Measurements from ENCODE around the gene EFHD1. TPM values are rescaled to one million over a fixed set of nuclear protein-coding genes. Genes with fewer than 3 reads are reported as not detected.
"Not testable (repeated sequence)": the region's sequence is repeated elsewhere in the genome, so short reads cannot be mapped to it uniquely, and the experiment has no call there.

Gene EFHD1
- total RNA-seq, 1 donor from 2014 or later = 0.16 TPM

DNA sequence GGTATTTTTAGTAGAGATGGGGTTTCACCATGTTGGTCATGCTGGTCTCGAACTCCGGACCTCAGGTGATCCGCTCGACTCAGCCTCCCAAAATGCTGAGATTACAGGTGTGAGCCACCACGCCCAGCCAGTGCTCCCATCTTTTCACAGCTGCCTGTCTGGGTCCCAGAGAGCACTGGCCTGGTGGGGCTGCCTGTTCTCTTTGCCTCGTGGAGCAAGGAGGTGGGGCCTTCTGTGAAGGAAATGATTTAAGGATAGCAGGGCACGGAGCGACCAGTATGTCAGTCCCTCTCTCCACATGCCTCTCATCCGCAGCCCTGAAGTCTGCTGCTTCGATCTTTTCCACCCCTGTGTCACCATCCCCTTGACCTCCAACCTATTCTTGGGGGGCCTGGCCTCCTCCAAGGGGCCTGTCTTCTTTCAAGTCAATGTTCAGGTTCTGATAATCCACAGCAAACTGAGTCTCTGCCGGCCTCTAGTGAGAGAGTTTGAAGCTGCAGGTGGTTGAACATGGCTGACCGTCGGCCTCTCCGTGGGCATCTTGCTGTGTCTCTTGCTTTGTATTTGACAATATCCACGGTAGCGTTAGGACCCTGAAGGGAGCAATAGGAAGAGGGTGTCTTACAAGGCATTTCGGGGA lies 35.5 kb downstream of the EFHD1 start:
- Mint-ChIP-seq H3K27ac (no peak overlapping the region), H3K4me3 (ENCODE audit: low read depth) (no peak overlapping the region), H3K9me3 (no peaks in the 10 kb centered on the region), H3K27me3 (ENCODE audit: low read depth) (peaks cover 6% of the 10 kb centered on the region), H3K36me3 (ENCODE audit: low read depth) (no peaks in the 10 kb centered on the region), H3K4me1 (ENCODE audit: low read depth) (no peaks in the 10 kb centered on the region)
- intact Hi-C loops (cut with micrococcal nuclease) = no loop called here
- no peak for DNase-seq (ENCODE audit: low spot score)

DNA sequence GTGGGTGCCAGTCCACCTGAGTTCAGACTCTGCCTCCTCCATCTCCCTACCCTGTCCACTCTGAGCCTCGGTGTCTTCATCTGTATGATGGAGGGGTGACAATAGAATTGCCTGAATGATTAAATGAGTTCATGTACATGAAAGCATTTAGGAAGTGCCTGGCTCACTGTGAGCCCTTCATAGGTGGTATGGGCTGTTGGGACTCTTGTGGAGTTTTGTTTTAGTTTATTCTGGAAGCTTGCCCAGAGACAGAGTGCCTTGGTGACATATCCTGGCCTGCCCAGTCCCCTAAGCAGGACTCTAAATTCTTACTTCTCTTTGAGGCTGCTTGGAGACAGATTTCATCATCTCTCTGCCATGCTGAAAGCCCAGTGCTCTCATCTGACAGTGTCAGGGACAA lies 39.2 kb downstream of the EFHD1 start:
- H3K4me1 Mint-ChIP-seq (ENCODE audit: low read depth) = peaks cover 3% of the 10 kb centered on the region
- no peaks in the 10 kb centered on the region for H3K36me3 Mint-ChIP-seq (ENCODE audit: low read depth)
- no peak overlapping the region for H3K27ac Mint-ChIP-seq
- H3K9me3 Mint-ChIP-seq = no peaks in the 10 kb centered on the region
- H3K27me3 Mint-ChIP-seq (ENCODE audit: low read depth) = peaks cover 6% of the 10 kb centered on the region
- no peak overlapping the region for H3K4me3 Mint-ChIP-seq (ENCODE audit: low read depth)
- intact Hi-C loops (cut with micrococcal nuclease) = no loop called here
- no peak for DNase-seq (ENCODE audit: low spot score)

DNA sequence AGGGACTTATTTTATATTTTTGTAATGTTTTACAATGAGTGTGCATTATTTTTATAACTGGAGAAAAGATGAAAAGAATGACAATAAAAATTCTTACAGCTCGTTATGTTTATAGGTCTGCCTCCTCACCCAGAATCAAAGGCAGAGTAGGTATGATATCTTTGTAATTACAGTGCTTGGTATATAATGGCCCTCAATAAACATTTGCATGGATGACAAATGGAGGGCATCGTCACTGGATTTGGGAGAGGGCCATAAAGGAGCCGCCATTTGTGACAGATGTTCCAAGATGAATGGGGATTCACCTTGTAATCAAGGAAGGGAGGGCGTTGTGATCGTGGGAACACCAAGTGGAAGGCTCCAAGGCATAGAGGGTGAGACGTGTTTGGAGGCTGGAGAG lies 41.1 kb downstream of the EFHD1 start:
- Mint-ChIP-seq H3K27ac (no peak overlapping the region), H3K4me1 (ENCODE audit: low read depth) (peaks cover 3% of the 10 kb centered on the region), H3K27me3 (ENCODE audit: low read depth) (peaks cover 12% of the 10 kb centered on the region), H3K9me3 (no peaks in the 10 kb centered on the region), H3K36me3 (ENCODE audit: low read depth) (no peaks in the 10 kb centered on the region), H3K4me3 (ENCODE audit: low read depth) (no peak overlapping the region)
- intact Hi-C loops (cut with micrococcal nuclease) = no loop called here
- DNase-seq (ENCODE audit: low spot score) = no peak

DNA sequence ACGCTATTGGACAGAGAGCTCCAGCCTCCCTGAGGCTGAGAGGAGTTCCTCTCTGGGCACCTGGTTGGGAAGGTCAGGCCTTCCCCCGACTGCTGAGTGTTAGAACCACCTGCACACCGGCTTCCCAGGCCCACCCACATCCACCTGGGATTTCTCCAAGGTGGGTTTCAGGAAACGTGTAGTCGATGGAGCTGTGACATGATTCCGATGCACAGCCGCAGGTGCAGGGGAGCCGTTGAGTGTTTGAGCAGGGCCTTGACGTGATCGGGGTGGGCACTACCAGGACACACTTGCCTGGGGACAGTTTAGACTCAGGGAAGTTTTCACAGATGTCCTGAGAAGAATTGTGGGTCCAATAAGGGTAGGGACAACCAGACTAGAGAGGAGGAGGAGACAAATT lies 42.0 kb downstream of the EFHD1 start:
- no peak for DNase-seq (ENCODE audit: low spot score)
- Mint-ChIP-seq H3K4me1 (ENCODE audit: low read depth) (peaks cover 3% of the 10 kb centered on the region), H3K27me3 (ENCODE audit: low read depth) (peaks cover 14% of the 10 kb centered on the region), H3K27ac (no peak overlapping the region), H3K4me3 (ENCODE audit: low read depth) (no peak overlapping the region), H3K9me3 (no peaks in the 10 kb centered on the region), H3K36me3 (ENCODE audit: low read depth) (no peaks in the 10 kb centered on the region)
- intact Hi-C loops (cut with micrococcal nuclease) = no loop called here

DNA sequence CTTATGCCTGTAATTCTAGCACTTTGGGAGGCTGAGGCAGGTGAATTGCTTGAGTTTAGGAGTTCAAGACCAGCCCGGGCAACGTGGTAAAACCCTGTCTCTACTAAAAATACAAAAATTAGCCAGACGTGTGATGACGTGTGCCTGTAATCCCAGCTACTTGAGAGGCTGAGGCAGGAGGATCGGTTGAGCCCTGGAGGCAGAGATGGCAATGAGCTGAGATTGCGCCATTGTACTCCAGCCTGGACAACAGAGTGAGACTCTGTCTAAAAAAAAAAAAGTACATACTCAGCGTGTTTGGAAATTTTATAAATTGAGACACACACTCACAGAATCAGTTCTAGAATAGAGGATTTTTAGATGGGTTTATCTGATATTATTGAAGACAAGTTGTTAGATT lies 46.6 kb downstream of the EFHD1 start:
- intact Hi-C loops (cut with micrococcal nuclease) = no loop called here

DNA sequence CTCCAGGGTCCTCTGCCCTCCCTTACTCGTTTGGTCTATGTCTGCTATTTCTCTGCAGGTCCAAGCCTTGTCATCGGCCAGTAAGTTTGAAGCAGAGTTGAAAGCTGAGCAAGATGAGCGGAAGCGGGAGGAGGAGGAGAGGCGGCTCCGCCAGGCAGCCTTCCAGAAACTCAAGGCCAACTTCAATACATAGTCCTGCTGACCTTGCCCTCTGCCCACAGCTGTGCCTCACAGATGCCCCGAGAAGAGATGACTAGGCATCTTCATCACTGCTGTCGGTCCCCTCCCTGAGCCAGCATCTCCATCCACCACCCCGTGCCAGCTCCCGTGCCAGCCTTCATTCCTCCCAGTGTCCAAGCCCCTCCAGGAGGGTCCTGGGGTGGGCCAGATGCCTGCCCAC lies 48.1 kb downstream of the EFHD1 start:
- Mint-ChIP-seq H3K27me3 (ENCODE audit: low read depth) (peaks cover 27% of the 10 kb centered on the region), H3K36me3 (ENCODE audit: low read depth) (no peaks in the 10 kb centered on the region)
- intact Hi-C loops (cut with micrococcal nuclease) = no loop called here

More for the DNA sequence above, 46.6 kb downstream of the EFHD1 start:
- Mint-ChIP-seq H3K36me3 (ENCODE audit: low read depth) (no peaks in the 10 kb centered on the region), H3K27me3 (ENCODE audit: low read depth) (peaks cover 27% of the 10 kb centered on the region), H3K4me3 (ENCODE audit: low read depth) (no peak overlapping the region), H3K9me3 (no peaks in the 10 kb centered on the region), H3K27ac (no peak overlapping the region), H3K4me1 (ENCODE audit: low read depth) (peaks cover 3% of the 10 kb centered on the region)
- no peak for DNase-seq (ENCODE audit: low spot score)

DNA sequence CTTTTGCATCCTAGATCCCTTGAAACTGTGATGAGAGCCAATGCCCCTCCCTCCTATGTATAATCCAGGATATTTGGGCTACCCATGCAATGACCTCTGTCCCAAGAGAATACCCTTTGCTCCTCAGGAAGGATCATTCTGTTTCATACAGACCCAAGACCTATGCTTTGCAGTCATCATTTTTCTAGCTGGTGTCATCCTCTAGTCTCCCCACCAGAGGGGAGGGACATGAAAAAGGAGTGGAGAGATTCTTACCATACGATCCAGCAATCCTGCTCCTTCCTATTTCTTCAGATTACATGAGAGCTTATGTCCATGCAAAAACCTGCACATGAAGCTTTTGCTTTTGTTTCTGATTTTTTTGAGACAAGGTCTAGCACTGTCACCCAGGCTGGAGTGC lies 50.0 kb downstream of the EFHD1 start:
- Mint-ChIP-seq H3K4me1 (ENCODE audit: low read depth) (no peaks in the 10 kb centered on the region), H3K36me3 (ENCODE audit: low read depth) (no peaks in the 10 kb centered on the region), H3K27me3 (ENCODE audit: low read depth) (peaks cover 26% of the 10 kb centered on the region), H3K9me3 (no peaks in the 10 kb centered on the region), H3K4me3 (ENCODE audit: low read depth) (no peak overlapping the region), H3K27ac (no peak overlapping the region)
- intact Hi-C loops (cut with micrococcal nuclease) = no loop called here
- DNase-seq (ENCODE audit: low spot score) = no peak

More for the DNA sequence above, 48.1 kb downstream of the EFHD1 start:
- no peaks in the 10 kb centered on the region for H3K9me3 Mint-ChIP-seq
- H3K4me1 Mint-ChIP-seq (ENCODE audit: low read depth) = peaks cover 1% of the 10 kb centered on the region
- no peak overlapping the region for H3K4me3 Mint-ChIP-seq (ENCODE audit: low read depth)
- DNase-seq (ENCODE audit: low spot score) = no peak
- H3K27ac Mint-ChIP-seq = no peak overlapping the region

DNA sequence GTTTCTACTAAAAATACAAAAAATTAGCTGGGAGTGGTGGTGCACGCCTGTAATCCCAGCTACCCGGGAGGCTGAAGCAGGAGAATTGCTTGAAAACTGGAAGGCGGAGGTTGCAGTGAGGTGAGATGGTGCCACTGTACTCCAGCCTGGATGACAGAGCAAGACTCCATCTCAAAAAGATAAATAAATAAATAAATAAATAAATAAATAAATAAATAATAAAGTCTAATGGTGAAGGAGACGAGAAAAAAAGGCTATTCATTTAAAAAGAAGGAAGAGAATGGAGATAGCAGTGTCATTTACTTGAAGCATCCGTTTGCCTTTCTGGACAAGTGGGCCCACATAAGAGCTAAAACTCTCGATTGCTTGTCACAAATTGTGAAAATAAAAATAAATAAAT lies 52.0 kb downstream of the EFHD1 start:
- H3K4me1 Mint-ChIP-seq (ENCODE audit: low read depth); intact Hi-C loops (cut with micrococcal nuclease); H3K4me3 Mint-ChIP-seq (ENCODE audit: low read depth); H3K9me3 Mint-ChIP-seq; DNase-seq (ENCODE audit: low spot score); H3K27ac Mint-ChIP-seq; H3K36me3 Mint-ChIP-seq (ENCODE audit: low read depth): not testable (repeated sequence)
- H3K27me3 Mint-ChIP-seq (ENCODE audit: low read depth) = peaks cover 16% of the 10 kb centered on the region

DNA sequence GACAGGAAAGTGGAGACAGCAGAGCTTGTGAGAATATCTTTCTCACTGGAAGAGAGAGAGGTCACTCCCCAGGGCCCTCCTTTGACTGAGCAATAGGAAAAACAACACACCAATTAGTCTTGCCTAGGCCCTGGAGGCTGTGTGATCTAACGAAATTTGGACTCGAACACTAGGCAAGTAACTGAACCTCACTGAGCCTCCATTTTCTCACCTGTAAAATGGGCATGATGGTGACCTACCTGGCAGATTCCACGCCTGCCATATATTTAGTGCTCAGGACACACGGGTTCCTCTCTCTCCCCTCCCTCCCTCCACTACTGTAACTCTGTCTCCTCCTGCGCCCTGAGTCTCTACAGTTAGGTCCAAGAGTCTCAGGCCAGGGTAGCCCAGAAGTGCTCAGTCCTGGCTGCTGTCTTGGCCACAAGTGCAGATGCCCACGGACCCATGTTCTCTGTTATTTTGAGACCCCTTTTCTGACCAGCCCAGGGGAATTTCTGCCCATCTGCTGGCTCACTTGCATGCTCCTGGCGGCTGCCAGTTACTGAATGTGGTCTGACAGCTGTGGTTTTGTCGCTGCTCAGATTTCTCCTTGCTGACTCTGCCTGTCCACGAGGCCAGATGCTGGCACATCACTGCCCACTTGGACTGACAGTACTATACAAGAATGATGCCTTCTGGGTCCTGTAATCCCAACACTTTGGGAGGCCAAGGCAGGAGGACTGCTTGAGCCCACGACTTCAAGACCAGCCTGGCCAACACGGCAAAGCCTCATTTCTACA lies 54.2 kb downstream of the EFHD1 start:
- Mint-ChIP-seq H3K4me1 (ENCODE audit: low read depth) (no peaks in the 10 kb centered on the region), H3K9me3 (no peaks in the 10 kb centered on the region), H3K27ac (no peak overlapping the region), H3K27me3 (ENCODE audit: low read depth) (peaks cover 8% of the 10 kb centered on the region), H3K36me3 (ENCODE audit: low read depth) (no peaks in the 10 kb centered on the region), H3K4me3 (ENCODE audit: low read depth) (no peak overlapping the region)
- no peak for DNase-seq (ENCODE audit: low spot score)
- intact Hi-C loops (cut with micrococcal nuclease) = no loop called here

DNA sequence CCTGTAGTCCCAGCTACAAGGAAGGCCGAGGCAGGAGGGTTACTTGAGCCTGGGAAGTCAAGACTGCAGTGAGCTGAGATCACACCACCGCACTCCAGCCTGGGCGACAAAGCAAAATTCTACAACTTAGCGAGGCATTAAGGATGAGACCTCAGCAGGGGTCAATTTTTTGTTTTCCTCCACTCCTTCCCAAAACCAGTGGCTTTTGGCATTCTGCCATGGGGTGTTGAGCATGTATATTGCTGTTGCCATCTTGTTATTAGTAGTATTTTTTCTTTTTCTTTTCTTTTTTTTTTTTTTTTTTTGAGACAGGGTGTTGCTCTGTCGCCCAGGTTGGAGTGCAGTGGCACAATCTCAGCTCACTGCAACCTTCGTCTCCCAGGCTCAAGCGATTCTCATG lies 54.8 kb downstream of the EFHD1 start:
- intact Hi-C loops (cut with micrococcal nuclease) = no loop called here
- DNase-seq (ENCODE audit: low spot score) = no peak
- no peaks in the 10 kb centered on the region for H3K9me3 Mint-ChIP-seq
- no peak overlapping the region for H3K27ac Mint-ChIP-seq
- H3K4me3 Mint-ChIP-seq (ENCODE audit: low read depth) = no peak overlapping the region
- H3K27me3 Mint-ChIP-seq (ENCODE audit: low read depth) = peaks cover 6% of the 10 kb centered on the region
- H3K36me3 Mint-ChIP-seq (ENCODE audit: low read depth) = no peaks in the 10 kb centered on the region
- H3K4me1 Mint-ChIP-seq (ENCODE audit: low read depth) = no peaks in the 10 kb centered on the region

DNA sequence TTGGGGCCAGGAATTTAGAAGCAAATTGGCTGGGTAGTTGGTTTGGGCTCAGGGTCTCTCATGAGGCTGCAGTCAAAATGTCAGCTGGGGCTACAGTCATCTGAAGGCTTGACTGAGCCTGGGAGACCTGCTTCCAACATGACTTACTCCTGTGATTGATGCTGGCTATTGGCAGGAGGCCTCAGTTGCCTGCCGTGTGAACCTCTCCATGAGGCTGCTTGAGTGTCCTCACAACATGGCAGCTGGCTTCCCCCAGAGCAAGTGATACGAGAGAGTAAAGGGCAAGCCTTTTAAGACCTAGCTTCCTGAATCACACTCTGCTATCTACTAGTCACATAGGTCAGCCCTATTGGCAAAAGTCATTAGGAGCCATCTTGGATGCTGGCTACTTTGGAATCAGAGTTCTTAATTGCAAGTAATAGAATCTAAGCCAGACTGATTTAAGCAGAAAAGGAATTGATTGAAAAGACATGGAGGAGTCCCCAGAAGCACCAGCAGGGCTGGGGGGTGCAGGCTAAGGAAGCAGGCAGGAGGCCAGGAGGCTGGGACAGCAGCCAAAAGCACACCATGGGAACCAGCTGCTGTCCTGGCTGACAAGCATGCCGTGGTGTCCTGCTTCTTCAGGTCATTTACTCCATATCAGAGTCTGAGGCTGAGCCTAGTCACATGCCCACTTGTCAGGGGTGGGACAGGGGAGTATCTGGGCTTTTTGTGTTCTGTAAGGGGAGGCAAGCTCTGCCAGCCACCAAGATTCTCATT lies 55.9 kb downstream of the EFHD1 start:
- no peaks in the 10 kb centered on the region for H3K4me1 Mint-ChIP-seq (ENCODE audit: low read depth)
- H3K9me3 Mint-ChIP-seq = no peaks in the 10 kb centered on the region
- no peak overlapping the region for H3K4me3 Mint-ChIP-seq (ENCODE audit: low read depth)
- no peak overlapping the region for H3K27ac Mint-ChIP-seq
- intact Hi-C loops (cut with micrococcal nuclease) = no loop called here
- no peak for DNase-seq (ENCODE audit: low spot score)
- peaks cover 2% of the 10 kb centered on the region for H3K27me3 Mint-ChIP-seq (ENCODE audit: low read depth)
- no peaks in the 10 kb centered on the region for H3K36me3 Mint-ChIP-seq (ENCODE audit: low read depth)

DNA sequence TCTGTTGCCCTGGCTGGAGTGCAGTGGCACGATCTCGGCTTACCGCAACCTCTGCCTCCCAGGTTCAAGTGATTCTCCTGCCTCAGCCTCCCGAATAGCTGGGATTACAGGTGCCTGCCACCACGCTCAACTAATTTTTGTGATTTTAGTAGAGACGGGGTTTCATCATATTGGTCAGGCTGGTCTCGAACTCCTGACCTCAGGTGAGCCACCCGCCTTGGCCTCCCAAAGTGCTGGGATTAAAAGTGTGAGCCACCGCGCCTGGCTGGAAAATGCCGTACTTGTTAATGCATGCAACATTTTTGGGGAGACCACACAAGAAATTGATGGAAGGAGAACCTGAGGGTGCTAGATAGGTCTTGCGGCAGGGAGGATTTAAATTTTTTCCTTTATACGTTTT lies 57.7 kb downstream of the EFHD1 start:
- not testable (repeated sequence) for H3K4me1 Mint-ChIP-seq (ENCODE audit: low read depth); H3K27ac Mint-ChIP-seq; H3K36me3 Mint-ChIP-seq (ENCODE audit: low read depth); H3K9me3 Mint-ChIP-seq; DNase-seq (ENCODE audit: low spot score); H3K27me3 Mint-ChIP-seq (ENCODE audit: low read depth); H3K4me3 Mint-ChIP-seq (ENCODE audit: low read depth)
- intact Hi-C loops (cut with micrococcal nuclease) = loop anchor here (10.0 kb wide), 1 partner anchor 574 kb away; no protein-coding TSS in a partner anchor

DNA sequence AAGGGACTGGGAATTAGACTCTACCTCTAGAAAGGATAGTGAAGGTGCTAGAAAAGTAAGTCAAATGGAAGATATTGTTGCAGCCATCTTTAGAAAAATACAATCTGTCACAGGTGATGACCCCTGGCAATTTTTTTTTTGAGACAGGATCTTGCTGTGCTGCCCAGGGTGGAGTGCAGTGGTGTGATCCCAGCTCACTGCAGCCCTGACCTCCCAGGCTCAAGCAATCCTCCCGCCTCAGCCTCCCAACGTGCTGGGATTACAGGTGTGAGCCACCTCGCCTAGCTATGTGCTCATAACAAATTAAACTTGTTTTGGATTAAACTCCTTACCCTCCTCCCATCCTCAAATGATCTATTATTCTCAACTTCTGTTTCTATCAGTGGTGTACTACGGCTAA lies 59.9 kb downstream of the EFHD1 start:
- no peak overlapping the region for H3K4me3 Mint-ChIP-seq (ENCODE audit: low read depth)

More for the DNA sequence above, 59.9 kb downstream of the EFHD1 start:
- H3K36me3 Mint-ChIP-seq (ENCODE audit: low read depth) = peaks cover 2% of the 10 kb centered on the region
- peaks cover 7% of the 10 kb centered on the region for H3K4me1 Mint-ChIP-seq (ENCODE audit: low read depth)
- no peak for DNase-seq (ENCODE audit: low spot score)
- H3K9me3 Mint-ChIP-seq = no peaks in the 10 kb centered on the region
- no peak overlapping the region for H3K27ac Mint-ChIP-seq
- peaks cover 5% of the 10 kb centered on the region for H3K27me3 Mint-ChIP-seq (ENCODE audit: low read depth)
- intact Hi-C loops (cut with micrococcal nuclease) = loop anchor here (10.0 kb wide), 1 partner anchor 571 kb away; no protein-coding TSS in a partner anchor
